ENCODE measurements around the gene C19orf53. TPM values are rescaled to one million over a fixed set of nuclear protein-coding genes. Genes with fewer than 3 reads are reported as not detected.
A peak's percentile ranks its signal among the peaks of the same experiment; 100 is the strongest.

C19orf53 gene
- total and polyA plus RNA-seq, 2 of the 13 experiments (the other 11 are each of a cell fraction or from before 2014, with no cell fraction given) = 129 to 130 TPM

DNA sequence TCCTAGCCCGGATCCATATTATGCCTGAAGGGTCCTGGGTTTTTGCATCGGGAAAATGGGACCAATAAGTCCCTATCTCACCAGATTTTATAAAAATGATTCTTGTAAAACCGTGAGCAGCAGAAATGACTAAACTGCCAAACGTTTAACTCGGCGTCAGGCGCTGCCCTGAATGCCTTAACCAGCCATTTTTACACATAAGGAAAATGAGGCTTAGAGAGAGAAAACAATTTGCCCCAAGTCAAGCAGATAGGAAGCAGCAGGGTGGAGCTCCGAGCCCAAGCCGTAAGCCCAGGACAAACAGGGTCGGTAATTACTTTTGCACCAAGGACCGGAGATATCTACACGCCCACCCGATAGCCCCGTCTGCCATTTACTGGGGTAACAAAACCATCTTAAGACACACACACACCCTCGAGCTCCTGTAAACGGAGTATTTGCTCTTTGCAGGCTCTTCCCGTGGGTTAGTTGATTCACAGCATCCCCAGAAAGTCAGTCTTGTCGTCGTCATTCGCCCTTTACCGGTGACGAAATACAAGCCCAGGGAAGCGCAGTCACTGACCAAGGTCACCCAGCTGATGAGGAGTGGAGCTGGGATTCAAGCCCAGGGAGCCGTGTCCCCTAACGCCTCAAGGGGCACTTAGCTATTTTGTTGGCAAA lies 26.0 kb upstream of the C19orf53 start (continued):
- TF ChIP-seq, protein P1, sequence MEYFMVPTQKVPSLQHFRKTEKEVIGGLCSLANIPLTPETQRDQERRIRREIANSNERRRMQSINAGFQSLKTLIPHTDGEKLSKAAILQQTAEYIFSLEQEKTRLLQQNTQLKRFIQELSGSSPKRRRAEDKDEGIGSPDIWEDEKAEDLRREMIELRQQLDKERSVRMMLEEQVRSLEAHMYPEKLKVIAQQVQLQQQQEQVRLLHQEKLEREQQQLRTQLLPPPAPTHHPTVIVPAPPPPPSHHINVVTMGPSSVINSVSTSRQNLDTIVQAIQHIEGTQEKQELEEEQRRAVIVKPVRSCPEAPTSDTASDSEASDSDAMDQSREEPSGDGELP (IDR thresholded peaks at IDR 0.05; ENCODE audit: borderline replicate concordance, low read depth) = peak; percentile 61; the same call in 1 of the 2 replicates
- TF ChIP-seq ZNF207 (IDR thresholded peaks at IDR 0.05; ENCODE audit: borderline replicate concordance) = no peak
- TF ChIP-seq ZEB1 (IDR thresholded peaks at IDR 0.05; ENCODE audit: insufficient replicate concordance, low read depth) = no peak
- TF ChIP-seq ZNF317 (CRISPR knock-in tag; IDR thresholded peaks at IDR 0.05) = peak; percentile 64; the same call in 1 of the 2 replicates
- TF ChIP-seq, protein P2, sequence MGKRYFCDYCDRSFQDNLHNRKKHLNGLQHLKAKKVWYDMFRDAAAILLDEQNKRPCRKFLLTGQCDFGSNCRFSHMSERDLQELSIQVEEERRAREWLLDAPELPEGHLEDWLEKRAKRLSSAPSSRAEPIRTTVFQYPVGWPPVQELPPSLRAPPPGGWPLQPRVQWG (CRISPR knock-in tag; IDR thresholded peaks at IDR 0.05; ENCODE audit: borderline replicate concordance, low read depth) = no peak
- TF ChIP-seq ZSCAN29 (CRISPR knock-in tag; conservative IDR thresholded peaks at IDR 0.05) = 0 out of 2 replicates have a peak, but pooled peaks have one; percentile 38
- TF ChIP-seq ZNF337 (CRISPR knock-in tag; IDR thresholded peaks at IDR 0.05; ENCODE audit: borderline replicate concordance, low read depth) = 0 out of 2 replicates have a peak, but pooled peaks have one; percentile 2
- TF ChIP-seq TAF1 (CRISPR knock-in tag; IDR thresholded peaks at IDR 0.05) = no peak
- no peak for TF ChIP-seq NFIC (IDR thresholded peaks at IDR 0.05; ENCODE audit: low read length)
- TF ChIP-seq, protein P3, sequence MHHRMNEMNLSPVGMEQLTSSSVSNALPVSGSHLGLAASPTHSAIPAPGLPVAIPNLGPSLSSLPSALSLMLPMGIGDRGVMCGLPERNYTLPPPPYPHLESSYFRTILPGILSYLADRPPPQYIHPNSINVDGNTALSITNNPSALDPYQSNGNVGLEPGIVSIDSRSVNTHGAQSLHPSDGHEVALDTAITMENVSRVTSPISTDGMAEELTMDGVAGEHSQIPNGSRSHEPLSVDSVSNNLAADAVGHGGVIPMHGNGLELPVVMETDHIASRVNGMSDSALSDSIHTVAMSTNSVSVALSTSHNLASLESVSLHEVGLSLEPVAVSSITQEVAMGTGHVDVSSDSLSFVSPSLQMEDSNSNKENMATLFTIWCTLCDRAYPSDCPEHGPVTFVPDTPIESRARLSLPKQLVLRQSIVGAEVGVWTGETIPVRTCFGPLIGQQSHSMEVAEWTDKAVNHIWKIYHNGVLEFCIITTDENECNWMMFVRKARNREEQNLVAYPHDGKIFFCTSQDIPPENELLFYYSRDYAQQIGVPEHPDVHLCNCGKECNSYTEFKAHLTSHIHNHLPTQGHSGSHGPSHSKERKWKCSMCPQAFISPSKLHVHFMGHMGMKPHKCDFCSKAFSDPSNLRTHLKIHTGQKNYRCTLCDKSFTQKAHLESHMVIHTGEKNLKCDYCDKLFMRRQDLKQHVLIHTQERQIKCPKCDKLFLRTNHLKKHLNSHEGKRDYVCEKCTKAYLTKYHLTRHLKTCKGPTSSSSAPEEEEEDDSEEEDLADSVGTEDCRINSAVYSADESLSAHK (CRISPR knock-in tag; IDR thresholded peaks at IDR 0.05; ENCODE audit: borderline replicate concordance) = no peak
- no peak for TF ChIP-seq SMAD1 (CRISPR knock-in tag; IDR thresholded peaks at IDR 0.05; ENCODE audit: borderline replicate concordance, low read depth)
- TF ChIP-seq JUND (CRISPR knock-in tag; IDR thresholded peaks at IDR 0.05) = no peak
- TF ChIP-seq MEIS2 (CRISPR knock-in tag; IDR thresholded peaks at IDR 0.05) = no peak
- TF ChIP-seq BORCS8-MEF2B (CRISPR knock-in tag; IDR thresholded peaks at IDR 0.05) = no peak
- TF ChIP-seq, protein P4, sequence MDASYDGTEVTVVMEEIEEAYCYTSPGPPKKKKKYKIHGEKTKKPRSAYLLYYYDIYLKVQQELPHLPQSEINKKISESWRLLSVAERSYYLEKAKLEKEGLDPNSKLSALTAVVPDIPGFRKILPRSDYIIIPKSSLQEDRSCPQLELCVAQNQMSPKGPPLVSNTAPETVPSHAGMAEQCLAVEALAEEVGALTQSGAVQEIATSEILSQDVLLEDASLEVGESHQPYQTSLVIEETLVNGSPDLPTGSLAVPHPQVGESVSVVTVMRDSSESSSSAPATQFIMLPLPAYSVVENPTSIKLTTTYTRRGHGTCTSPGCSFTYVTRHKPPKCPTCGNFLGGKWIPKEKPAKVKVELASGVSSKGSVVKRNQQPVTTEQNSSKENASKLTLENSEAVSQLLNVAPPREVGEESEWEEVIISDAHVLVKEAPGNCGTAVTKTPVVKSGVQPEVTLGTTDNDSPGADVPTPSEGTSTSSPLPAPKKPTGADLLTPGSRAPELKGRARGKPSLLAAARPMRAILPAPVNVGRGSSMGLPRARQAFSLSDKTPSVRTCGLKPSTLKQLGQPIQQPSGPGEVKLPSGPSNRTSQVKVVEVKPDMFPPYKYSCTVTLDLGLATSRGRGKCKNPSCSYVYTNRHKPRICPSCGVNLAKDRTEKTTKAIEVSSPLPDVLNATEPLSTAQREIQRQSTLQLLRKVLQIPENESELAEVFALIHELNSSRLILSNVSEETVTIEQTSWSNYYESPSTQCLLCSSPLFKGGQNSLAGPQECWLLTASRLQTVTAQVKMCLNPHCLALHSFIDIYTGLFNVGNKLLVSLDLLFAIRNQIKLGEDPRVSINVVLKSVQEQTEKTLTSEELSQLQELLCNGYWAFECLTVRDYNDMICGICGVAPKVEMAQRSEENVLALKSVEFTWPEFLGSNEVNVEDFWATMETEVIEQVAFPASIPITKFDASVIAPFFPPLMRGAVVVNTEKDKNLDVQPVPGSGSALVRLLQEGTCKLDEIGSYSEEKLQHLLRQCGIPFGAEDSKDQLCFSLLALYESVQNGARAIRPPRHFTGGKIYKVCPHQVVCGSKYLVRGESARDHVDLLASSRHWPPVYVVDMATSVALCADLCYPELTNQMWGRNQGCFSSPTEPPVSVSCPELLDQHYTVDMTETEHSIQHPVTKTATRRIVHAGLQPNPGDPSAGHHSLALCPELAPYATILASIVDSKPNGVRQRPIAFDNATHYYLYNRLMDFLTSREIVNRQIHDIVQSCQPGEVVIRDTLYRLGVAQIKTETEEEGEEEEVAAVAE (CRISPR knock-in tag; IDR thresholded peaks at IDR 0.05; ENCODE audit: borderline replicate concordance) = no peak
- TF ChIP-seq ZNF720 (CRISPR knock-in tag; IDR thresholded peaks at IDR 0.05) = no peak
- TF ChIP-seq, protein P5, sequence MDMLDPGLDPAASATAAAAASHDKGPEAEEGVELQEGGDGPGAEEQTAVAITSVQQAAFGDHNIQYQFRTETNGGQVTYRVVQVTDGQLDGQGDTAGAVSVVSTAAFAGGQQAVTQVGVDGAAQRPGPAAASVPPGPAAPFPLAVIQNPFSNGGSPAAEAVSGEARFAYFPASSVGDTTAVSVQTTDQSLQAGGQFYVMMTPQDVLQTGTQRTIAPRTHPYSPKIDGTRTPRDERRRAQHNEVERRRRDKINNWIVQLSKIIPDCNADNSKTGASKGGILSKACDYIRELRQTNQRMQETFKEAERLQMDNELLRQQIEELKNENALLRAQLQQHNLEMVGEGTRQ (IDR thresholded peaks at IDR 0.05; ENCODE audit: low read depth, low read length) = no peak
- TF ChIP-seq, protein P5 (CRISPR knock-in tag; IDR thresholded peaks at IDR 0.05; ENCODE audit: borderline replicate concordance) = 0 out of 2 replicates have a peak, but pooled peaks have one; percentile 11
- peak; percentile 73 for TF ChIP-seq CREB1 (IDR thresholded peaks at IDR 0.05)
- TF ChIP-seq CREB1 (CRISPR knock-in tag; IDR thresholded peaks at IDR 0.05) = peak; percentile 70

All from HepG2 (cell line).